Measurements from ENCODE around the gene KRT33A.

KRT33A gene

DNA sequence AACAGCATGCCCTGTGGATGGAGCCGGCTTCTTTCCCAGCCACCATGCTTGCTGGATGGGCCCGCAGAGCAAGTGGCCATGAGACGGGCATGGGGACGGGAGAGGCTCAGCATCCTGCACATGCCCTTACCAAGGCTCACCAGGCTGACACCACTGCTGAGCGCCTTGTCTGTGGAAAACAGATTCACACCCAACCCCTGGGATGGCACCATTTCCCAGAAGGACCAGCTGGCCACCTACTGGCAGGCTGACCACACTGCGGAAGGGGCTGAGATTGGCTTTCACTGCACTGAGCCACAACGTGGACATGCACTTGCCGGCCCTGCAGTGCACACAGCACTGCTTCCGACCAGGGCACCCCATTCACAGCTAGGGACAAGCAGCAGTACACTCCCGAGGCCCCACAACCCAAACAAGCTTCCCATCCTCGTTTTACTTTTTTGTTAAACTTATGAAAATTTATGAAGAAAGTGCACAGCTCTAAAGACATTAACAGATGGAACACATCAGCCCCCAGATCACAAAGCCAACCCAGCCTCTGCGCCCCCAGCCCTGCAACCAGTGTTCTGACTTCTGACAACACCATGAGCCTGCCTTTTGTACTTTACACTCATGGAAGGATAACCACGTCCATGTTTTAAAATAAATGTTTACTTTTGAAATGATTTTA, 21.2 kb downstream of the KRT33A start:
- TF ChIP-seq CTCF (IDR thresholded peaks at IDR 0.05; ENCODE audit: low read depth, low read length, missing control alignments): peak; percentile 91
- no peak overlapping the region for H3K4me3 ChIP-seq (replicated peaks; ENCODE audit: low read depth, low read length)
- peak; percentile 54 for DNase-seq (ENCODE audit: extremely low read depth, low read depth)

GRCh38 chr17:41328207-41328606, 22.4 kb downstream of the KRT33A start:
- no peak for DNase-seq (ENCODE audit: extremely low read depth, low read depth)
- TF ChIP-seq CTCF (IDR thresholded peaks at IDR 0.05; ENCODE audit: low read depth, low read length, missing control alignments): no peak
- no peak overlapping the region for H3K4me3 ChIP-seq (replicated peaks; ENCODE audit: low read depth, low read length)

DNA sequence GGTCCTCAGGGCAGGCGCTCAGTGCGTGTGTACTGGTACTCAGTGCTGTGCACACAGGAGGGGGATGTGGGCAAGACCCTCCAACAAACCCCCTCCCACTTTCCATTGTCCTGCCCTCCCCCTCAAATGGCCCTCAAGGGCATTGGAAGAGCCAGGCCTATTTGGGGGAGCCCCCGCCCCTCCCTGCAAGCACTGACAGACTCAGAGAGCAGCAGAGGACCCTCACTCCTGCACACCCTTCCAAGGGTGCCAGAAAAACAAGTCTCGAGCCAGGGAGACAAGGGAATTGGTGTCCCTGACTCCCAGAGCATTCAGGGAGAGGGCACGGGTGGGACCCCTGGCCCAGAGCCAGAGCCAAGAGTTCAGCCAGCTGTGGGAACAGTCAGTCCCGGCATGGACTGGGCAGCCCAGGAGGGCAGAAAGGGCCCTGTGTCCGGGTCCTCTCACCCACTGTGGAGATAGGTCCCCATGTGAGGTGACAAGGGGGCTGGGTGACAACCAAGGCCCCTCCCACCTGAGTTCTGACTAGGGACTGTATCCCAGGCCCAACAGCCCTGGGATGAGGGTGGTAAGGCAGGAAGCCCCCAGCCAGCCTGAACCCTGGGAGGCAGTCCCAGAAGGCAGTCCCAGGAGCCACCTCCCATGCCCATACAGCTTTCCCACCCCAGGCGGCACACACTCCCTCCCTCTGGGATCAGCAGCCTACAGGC, 23.1 kb downstream of the KRT33A start:
- no peak for TF ChIP-seq CTCF (IDR thresholded peaks at IDR 0.05; ENCODE audit: low read depth, low read length, missing control alignments)
- no peak overlapping the region for H3K4me3 ChIP-seq (replicated peaks; ENCODE audit: low read depth, low read length)
- DNase-seq (ENCODE audit: extremely low read depth, low read depth): no peak

DNA sequence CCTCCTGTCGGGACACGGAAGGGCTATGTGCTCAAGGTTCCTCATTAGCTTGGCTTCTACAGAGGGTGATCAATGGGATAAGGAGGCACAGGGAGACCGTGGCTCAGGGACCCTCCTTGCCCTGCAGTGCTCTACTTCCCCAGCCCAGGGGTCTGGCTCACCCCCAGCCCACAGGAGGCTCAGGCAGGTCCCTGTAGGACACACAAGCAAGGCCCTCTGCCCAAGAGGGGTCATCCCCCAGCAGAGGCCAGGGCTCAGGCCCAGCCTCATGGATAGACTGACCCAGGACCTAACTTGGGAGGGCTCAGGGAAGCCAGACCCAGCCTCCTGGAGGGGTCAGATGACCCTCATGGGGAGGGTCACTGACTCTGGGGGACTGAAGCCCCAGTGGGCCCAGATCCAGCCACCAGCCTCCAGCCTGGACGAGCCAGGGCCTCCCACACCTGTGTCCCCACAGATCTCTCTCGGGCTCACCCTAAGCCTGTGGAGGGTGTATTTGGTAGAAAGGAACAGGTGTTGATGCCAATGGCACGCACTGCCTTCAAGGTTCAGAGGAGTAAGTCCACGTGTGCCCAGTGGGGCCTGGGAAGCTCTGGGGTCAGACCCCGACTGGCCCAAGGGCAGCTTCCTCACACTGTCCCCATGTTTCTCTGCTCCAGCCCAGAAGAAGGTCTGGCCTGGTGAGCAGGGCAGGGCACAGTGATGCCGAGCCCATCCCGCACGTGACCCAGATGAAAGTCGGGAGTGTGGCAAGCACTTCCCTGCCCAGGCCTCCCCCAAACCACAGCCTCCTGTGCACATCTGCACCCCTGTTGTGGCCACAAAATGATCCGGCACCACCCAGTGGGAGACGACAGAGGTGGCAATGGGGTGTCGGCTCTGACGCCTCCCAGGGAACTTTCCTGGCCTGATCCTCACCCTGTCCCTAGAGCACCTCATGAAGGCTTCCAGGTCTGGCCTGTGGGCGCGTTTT, 24.2 kb downstream of the KRT33A start:
- TF ChIP-seq CTCF (IDR thresholded peaks at IDR 0.05; ENCODE audit: low read depth, low read length, missing control alignments): no peak
- DNase-seq (ENCODE audit: extremely low read depth, low read depth): no peak
- H3K4me3 ChIP-seq (replicated peaks; ENCODE audit: low read depth, low read length): no peak overlapping the region

DNA sequence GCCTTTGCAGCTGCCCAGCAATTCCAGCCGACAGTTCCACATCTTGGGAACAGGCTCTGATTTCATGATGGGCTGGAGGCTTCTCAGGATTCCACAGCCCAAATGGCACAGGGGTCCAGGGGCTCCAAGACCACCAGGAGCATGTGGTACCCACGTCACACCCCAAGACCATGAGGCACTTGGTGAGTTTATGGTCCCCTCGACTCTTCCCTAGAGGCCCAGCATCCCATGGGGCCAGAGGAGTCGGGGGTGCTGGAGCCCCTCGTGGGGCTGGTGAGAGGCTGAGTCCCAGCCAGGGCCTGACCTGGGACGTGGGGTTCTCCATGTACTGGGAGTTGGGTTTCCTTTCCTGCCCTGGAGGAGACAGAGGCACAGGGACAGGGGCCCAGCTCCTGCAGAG, 25.0 kb downstream of the KRT33A start:
- TF ChIP-seq CTCF (IDR thresholded peaks at IDR 0.05; ENCODE audit: low read depth, low read length, missing control alignments): no peak
- H3K4me3 ChIP-seq (replicated peaks; ENCODE audit: low read depth, low read length): no peak overlapping the region
- DNase-seq (ENCODE audit: extremely low read depth, low read depth): no peak

DNA sequence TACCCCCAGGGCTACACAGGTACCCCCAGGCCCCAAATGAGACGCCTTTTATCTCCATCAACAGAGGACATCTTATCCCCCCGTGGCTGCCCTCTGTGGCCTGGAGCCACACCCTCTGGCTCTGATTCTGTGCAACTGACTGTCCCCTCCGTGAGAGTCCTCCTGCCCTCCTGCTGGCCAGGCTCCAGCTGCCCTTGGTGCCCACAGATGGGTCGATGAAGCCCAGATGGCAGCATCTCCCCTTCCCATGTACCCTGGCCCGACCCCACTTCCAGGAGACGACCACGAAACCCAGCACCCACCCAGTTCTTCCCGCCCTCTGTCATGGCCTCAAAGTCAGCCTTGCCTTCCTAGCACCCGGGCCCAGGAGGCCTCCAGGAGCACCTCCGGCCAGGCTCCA, 25.5 kb downstream of the KRT33A start:
- DNase-seq (ENCODE audit: extremely low read depth, low read depth): no peak
- no peak overlapping the region for H3K4me3 ChIP-seq (replicated peaks; ENCODE audit: low read depth, low read length)
- TF ChIP-seq CTCF (IDR thresholded peaks at IDR 0.05; ENCODE audit: low read depth, low read length, missing control alignments): no peak

All from HFF-Myc (cell line).